Measurements from ENCODE around the gene PRRX2.

Gene PRRX2

DNA sequence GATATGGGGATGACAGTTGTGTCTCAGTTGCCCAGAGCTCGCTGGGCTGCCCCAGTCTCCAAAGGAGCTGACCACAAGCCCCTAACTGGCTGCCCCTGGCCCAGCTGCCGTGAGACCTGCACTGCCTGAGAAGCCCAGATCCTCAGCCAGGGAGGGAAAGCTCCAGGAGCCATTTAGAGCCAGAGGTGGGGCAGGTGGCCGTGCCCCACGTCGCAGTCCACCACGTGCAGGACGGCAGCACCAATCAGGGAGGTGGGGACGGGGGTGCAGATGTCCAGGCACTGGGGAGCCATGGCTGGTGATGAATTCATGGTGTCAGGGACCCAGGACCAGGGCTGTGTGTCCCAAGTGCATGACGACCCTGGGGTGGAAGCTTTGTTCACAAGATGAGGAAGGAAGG, 13.4 kb downstream of the PRRX2 start:
- Histone ChIP-seq H3K9ac (ENCODE audit: low read length in 2 of 2) (no peak overlapping the region), H3K4me1 (ENCODE audit: control insufficient read depth, insufficient read depth, low read length) (no peaks in the 10 kb centered on the region), H3K27ac (ENCODE audit: low read length) (no peak overlapping the region), H3K9me3 (ENCODE audit: control insufficient read depth in 2 of 2, low read length in 2 of 2) (no peaks in the 10 kb centered on the region), H3K36me3 (ENCODE audit: control insufficient read depth in 2 of 2, insufficient read depth in 2 of 2, low read length in 2 of 2) (no peaks in the 10 kb centered on the region), H3K27me3 (ENCODE audit: control insufficient read depth in 1 of 2, insufficient read depth in 2 of 2, low read length in 2 of 2) (peaks cover 14 to 20% of the 10 kb centered on the region in 2 donors), H3K4me3 (ENCODE audit: low read length in 2 of 2) (no peak overlapping the region)

- no peak overlapping the region for H3K27ac ChIP-seq (ENCODE audit: low read length)
- H3K9me3 ChIP-seq (ENCODE audit: control insufficient read depth in 2 of 2, low read length in 2 of 2), result no peaks in the 10 kb centered on the region
- H3K4me3 ChIP-seq (ENCODE audit: low read length in 2 of 2), result no peak overlapping the region
- peaks cover 15 to 20% of the 10 kb centered on the region in 2 donors for H3K27me3 ChIP-seq (ENCODE audit: control insufficient read depth in 1 of 2, insufficient read depth in 2 of 2, low read length in 2 of 2)
- no peaks in the 10 kb centered on the region for H3K36me3 ChIP-seq (ENCODE audit: control insufficient read depth in 2 of 2, insufficient read depth in 2 of 2, low read length in 2 of 2)
- H3K9ac ChIP-seq (ENCODE audit: low read length in 2 of 2), result no peak overlapping the region
- H3K4me1 ChIP-seq (ENCODE audit: control insufficient read depth, insufficient read depth, low read length), result no peaks in the 10 kb centered on the region
These were observed 14.1 kb downstream of the PRRX2 start for GRCh38 chr9:129679537-129679936.

GRCh38 chr9:129681924-129682323, 16.5 kb downstream of the PRRX2 start:
- H3K4me3 ChIP-seq (ENCODE audit: low read length in 2 of 2), result no peak overlapping the region
- peaks cover 3 to 9% of the 10 kb centered on the region in 2 donors for H3K27me3 ChIP-seq (ENCODE audit: control insufficient read depth in 1 of 2, insufficient read depth in 2 of 2, low read length in 2 of 2)
- no peaks in the 10 kb centered on the region for H3K36me3 ChIP-seq (ENCODE audit: control insufficient read depth in 2 of 2, insufficient read depth in 2 of 2, low read length in 2 of 2)
- H3K4me1 ChIP-seq (ENCODE audit: control insufficient read depth, insufficient read depth, low read length), result no peaks in the 10 kb centered on the region
- H3K9me3 ChIP-seq (ENCODE audit: control insufficient read depth in 2 of 2, low read length in 2 of 2), result no peaks in the 10 kb centered on the region
- no peak overlapping the region for H3K27ac ChIP-seq (ENCODE audit: low read length)
- H3K9ac ChIP-seq (ENCODE audit: low read length in 2 of 2), result no peak overlapping the region

DNA sequence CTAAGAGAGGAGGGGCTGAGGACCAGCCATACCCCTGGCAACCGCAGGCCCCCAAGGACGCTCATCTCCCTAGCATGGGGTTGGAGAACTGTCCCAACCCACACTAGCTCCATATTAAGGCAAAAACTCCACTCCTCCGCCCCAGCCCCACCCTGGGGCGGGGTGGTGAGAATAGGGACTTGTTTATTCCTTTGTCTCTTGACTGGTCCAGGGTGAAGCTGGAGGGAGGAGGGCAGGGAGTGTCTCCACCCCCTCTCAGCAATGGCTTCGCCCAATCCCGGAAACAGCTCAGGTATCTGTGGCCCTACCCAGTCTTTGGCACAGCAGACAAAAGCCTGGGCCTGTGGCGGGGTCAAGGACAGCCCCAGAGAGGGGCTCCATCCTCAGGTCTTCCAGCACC, 16.9 kb downstream of the PRRX2 start:
- H3K4me3 ChIP-seq (ENCODE audit: low read length in 2 of 2), result no peak overlapping the region
- H3K4me1 ChIP-seq (ENCODE audit: control insufficient read depth, insufficient read depth, low read length), result no peaks in the 10 kb centered on the region
- H3K27me3 ChIP-seq (ENCODE audit: control insufficient read depth in 1 of 2, insufficient read depth in 2 of 2, low read length in 2 of 2), result peaks cover 0 to 8% of the 10 kb centered on the region in 2 donors
- H3K9me3 ChIP-seq (ENCODE audit: control insufficient read depth in 2 of 2, low read length in 2 of 2), result no peaks in the 10 kb centered on the region
- H3K9ac ChIP-seq (ENCODE audit: low read length in 2 of 2), result no peak overlapping the region
- no peak overlapping the region for H3K27ac ChIP-seq (ENCODE audit: low read length)
- H3K36me3 ChIP-seq (ENCODE audit: control insufficient read depth in 2 of 2, insufficient read depth in 2 of 2, low read length in 2 of 2), result no peaks in the 10 kb centered on the region

DNA sequence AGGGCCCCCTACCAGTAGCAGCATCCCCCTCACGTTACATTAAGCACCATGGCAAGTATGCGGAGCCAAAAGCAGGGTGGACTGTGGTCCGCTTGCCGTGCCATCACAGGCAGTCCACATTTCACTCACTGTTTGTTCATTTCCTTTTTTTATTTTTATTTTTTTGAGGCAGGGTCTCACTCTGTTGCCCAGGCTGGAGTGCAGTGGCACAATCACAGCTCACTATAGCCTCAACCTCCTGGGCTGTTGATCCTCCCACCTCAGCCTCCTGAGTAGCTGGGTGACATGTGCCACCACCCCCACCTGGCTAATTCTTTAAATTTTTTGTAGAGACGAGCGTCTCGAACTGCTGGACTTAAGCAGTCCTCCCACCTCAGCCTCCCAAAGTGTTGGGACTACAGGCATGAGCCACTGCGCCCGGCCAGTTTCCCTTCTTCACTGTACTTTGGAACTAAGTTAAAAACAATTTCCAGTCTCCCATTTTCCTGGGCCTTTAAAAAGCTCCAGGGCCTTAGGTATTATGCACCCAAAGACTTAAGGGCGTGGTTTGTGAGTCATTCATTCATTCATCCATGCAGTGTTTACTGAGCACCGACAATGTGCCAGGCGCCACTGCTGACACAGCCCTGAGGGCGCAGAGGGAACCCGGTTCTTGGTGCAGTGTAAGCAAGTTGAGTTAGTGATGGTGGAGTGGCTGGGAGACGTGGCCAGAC, 19.9 kb downstream of the PRRX2 start:
- Histone ChIP-seq H3K4me3 (ENCODE audit: low read length in 2 of 2) (no peak overlapping the region), H3K27ac (ENCODE audit: low read length) (no peak overlapping the region), H3K9ac (ENCODE audit: low read length in 2 of 2) (no peak overlapping the region), H3K4me1 (ENCODE audit: control insufficient read depth, insufficient read depth, low read length) (no peaks in the 10 kb centered on the region), H3K36me3 (ENCODE audit: control insufficient read depth in 2 of 2, insufficient read depth in 2 of 2, low read length in 2 of 2) (no peaks in the 10 kb centered on the region), H3K9me3 (ENCODE audit: control insufficient read depth in 2 of 2, low read length in 2 of 2) (no peaks in the 10 kb centered on the region), H3K27me3 (ENCODE audit: control insufficient read depth in 1 of 2, insufficient read depth in 2 of 2, low read length in 2 of 2) (peaks cover 0 to 5% of the 10 kb centered on the region in 2 donors)

DNA sequence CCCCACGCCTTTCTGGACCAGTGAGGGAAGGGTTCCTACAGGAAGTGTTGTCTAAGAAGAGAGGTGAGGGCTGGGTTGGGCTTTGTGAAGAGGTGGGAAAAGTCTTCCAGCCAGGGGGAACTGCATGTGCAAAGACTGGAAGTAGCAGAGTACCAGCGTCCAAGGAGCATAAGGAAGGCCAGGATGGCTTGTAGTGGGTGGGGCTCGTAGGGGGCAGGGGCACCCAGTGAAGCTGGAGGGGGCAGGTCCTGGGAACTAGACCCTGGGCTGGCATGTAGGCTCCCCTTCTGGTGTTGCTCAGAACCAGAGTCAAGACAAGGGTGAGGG, 20.4 kb downstream of the PRRX2 start:
- Histone ChIP-seq H3K9ac (ENCODE audit: low read length in 2 of 2) (no peak overlapping the region), H3K4me3 (ENCODE audit: low read length in 2 of 2) (no peak overlapping the region), H3K36me3 (ENCODE audit: control insufficient read depth in 2 of 2, insufficient read depth in 2 of 2, low read length in 2 of 2) (no peaks in the 10 kb centered on the region), H3K27ac (ENCODE audit: low read length) (no peak overlapping the region), H3K4me1 (ENCODE audit: control insufficient read depth, insufficient read depth, low read length) (no peaks in the 10 kb centered on the region), H3K9me3 (ENCODE audit: control insufficient read depth in 2 of 2, low read length in 2 of 2) (no peaks in the 10 kb centered on the region), H3K27me3 (ENCODE audit: control insufficient read depth in 1 of 2, insufficient read depth in 2 of 2, low read length in 2 of 2) (peaks cover 0 to 5% of the 10 kb centered on the region in 2 donors)

DNA sequence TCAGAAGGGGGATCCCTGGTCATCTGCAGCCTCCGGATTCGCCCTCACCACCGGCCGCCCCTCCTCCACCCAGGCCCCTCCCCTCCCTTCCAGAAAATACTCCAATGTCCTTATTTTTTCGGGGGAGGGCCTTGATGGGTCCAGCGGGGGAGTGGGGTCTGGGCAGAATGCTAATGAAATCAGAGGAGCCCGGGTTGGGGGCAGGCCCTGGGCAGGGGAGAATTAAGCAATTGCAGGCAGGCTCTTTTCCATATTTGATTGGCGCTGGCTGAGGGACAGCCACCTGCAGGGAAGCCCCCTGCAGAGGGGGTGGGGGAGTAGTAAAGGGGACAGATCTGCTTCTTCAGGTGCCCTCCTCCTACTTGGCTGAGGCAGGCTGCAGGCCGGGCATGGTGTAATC, 21.3 kb downstream of the PRRX2 start:
- Histone ChIP-seq H3K9ac (ENCODE audit: low read length in 2 of 2) (no peak overlapping the region), H3K36me3 (ENCODE audit: control insufficient read depth in 2 of 2, insufficient read depth in 2 of 2, low read length in 2 of 2) (no peaks in the 10 kb centered on the region), H3K4me1 (ENCODE audit: control insufficient read depth, insufficient read depth, low read length) (no peaks in the 10 kb centered on the region), H3K9me3 (ENCODE audit: control insufficient read depth in 2 of 2, low read length in 2 of 2) (no peaks in the 10 kb centered on the region), H3K27ac (ENCODE audit: low read length) (no peak overlapping the region), H3K4me3 (ENCODE audit: low read length in 2 of 2) (no peak overlapping the region), H3K27me3 (ENCODE audit: control insufficient read depth in 1 of 2, insufficient read depth in 2 of 2, low read length in 2 of 2) (peaks cover 0 to 5% of the 10 kb centered on the region in 2 donors)

DNA sequence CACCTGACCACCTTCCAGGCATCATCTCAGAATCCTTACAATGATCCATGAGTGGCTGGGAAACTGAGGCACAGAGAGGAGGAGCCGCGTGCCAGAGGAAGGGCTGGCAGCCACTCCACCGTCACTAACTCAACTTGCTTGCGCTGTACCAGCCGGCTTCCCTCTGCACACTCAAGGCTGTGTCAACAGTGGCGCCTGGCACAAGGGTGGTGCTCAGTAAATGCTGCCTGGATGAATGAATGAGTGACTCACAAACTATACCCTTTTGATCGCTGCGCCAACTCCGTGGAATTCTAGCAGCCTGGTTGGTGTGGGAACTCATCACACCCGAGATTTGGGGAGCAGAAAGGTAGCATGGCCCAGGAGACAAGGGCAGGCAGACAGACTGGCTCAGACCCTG, 21.9 kb downstream of the PRRX2 start:
- Histone ChIP-seq H3K4me1 (ENCODE audit: control insufficient read depth, insufficient read depth, low read length) (no peaks in the 10 kb centered on the region), H3K27me3 (ENCODE audit: control insufficient read depth in 1 of 2, insufficient read depth in 2 of 2, low read length in 2 of 2) (peaks cover 0 to 3% of the 10 kb centered on the region in 2 donors), H3K36me3 (ENCODE audit: control insufficient read depth in 2 of 2, insufficient read depth in 2 of 2, low read length in 2 of 2) (no peaks in the 10 kb centered on the region), H3K4me3 (ENCODE audit: low read length in 2 of 2) (no peak overlapping the region), H3K27ac (ENCODE audit: low read length) (no peak overlapping the region), H3K9ac (ENCODE audit: low read length in 2 of 2) (no peak overlapping the region), H3K9me3 (ENCODE audit: control insufficient read depth in 2 of 2, low read length in 2 of 2) (no peaks in the 10 kb centered on the region)

GRCh38 chr9:129688285-129689043, 23.0 kb downstream of the PRRX2 start:
- H3K9ac ChIP-seq (ENCODE audit: low read length in 2 of 2), result no peak overlapping the region
- peaks cover 0 to 2% of the 10 kb centered on the region in 2 donors for H3K27me3 ChIP-seq (ENCODE audit: control insufficient read depth in 1 of 2, insufficient read depth in 2 of 2, low read length in 2 of 2)
- H3K36me3 ChIP-seq (ENCODE audit: control insufficient read depth in 2 of 2, insufficient read depth in 2 of 2, low read length in 2 of 2), result no peaks in the 10 kb centered on the region
- no peaks in the 10 kb centered on the region for H3K9me3 ChIP-seq (ENCODE audit: control insufficient read depth in 2 of 2, low read length in 2 of 2)
- H3K4me3 ChIP-seq (ENCODE audit: low read length in 2 of 2), result no peak overlapping the region
- H3K27ac ChIP-seq (ENCODE audit: low read length), result no peak overlapping the region
- H3K4me1 ChIP-seq (ENCODE audit: control insufficient read depth, insufficient read depth, low read length), result no peaks in the 10 kb centered on the region

DNA sequence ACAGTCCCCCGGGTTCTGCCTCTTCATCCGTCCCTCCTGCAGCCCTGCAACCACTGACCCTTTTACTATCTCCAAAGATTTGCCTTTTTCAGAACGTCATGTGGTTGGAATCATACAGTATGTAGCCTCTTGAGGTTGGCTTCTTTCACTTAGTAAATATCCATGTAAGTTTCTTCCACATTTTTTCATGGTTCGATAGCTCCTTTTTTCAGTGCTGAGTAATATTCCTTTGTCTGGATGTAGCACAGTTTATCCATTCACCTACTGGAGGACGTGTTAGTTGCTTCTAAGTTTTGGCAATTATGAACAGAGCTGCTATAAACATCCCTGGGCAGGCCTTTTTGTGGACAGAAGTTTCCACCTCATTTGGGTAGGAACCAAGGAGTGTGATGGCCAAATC, 27.1 kb downstream of the PRRX2 start:
- no peaks in the 10 kb centered on the region for H3K9me3 ChIP-seq (ENCODE audit: control insufficient read depth in 2 of 2, low read length in 2 of 2)
- no peak overlapping the region for H3K9ac ChIP-seq (ENCODE audit: low read length in 2 of 2)
- no peak overlapping the region for H3K4me3 ChIP-seq (ENCODE audit: low read length in 2 of 2)
- no peaks in the 10 kb centered on the region for H3K36me3 ChIP-seq (ENCODE audit: control insufficient read depth in 2 of 2, insufficient read depth in 2 of 2, low read length in 2 of 2)
- no peak overlapping the region for H3K27ac ChIP-seq (ENCODE audit: low read length)
- peaks cover 13% of the 10 kb centered on the region for H3K4me1 ChIP-seq (ENCODE audit: control insufficient read depth, insufficient read depth, low read length)
- H3K27me3 ChIP-seq (ENCODE audit: control insufficient read depth in 1 of 2, insufficient read depth in 2 of 2, low read length in 2 of 2), result no peaks in the 10 kb centered on the region

DNA sequence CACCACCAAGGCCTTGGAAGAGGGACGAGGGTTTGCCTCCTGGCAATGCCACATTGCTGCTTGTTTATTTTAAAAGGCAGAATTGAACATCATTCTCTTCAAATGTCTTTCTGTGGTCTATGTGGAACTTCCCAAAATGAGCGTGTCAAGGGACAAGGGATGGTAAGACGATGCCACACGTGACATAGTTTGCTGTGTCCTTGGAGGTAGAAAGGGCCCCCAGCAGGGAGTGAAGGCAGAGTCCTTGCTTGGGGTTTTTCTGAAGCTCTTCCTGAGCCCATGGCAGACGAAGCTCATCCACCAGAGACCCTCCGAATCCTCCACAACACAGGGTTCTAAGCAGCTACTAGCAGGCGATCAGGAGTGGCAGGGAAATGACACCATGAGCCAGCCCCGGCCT, 28.3 kb downstream of the PRRX2 start:
- no peaks in the 10 kb centered on the region for H3K36me3 ChIP-seq (ENCODE audit: control insufficient read depth in 2 of 2, insufficient read depth in 2 of 2, low read length in 2 of 2)
- no peaks in the 10 kb centered on the region for H3K27me3 ChIP-seq (ENCODE audit: control insufficient read depth in 1 of 2, insufficient read depth in 2 of 2, low read length in 2 of 2)
- peaks cover 17% of the 10 kb centered on the region for H3K4me1 ChIP-seq (ENCODE audit: control insufficient read depth, insufficient read depth, low read length)
- no peak overlapping the region for H3K4me3 ChIP-seq (ENCODE audit: low read length in 2 of 2)
- no peak overlapping the region for H3K27ac ChIP-seq (ENCODE audit: low read length)
- H3K9me3 ChIP-seq (ENCODE audit: control insufficient read depth in 2 of 2, low read length in 2 of 2), result no peaks in the 10 kb centered on the region
- no peak overlapping the region for H3K9ac ChIP-seq (ENCODE audit: low read length in 2 of 2)

Data from stomach smooth muscle (tissue), 2 donors.